Prostate gland (tissue), 2 donors: ENCODE data around the gene TNP2.

ENCODE experiments used
- POLR2A ChIP-seq: fragments of 450-650 bp; IDR thresholded peaks from one replicate; pipeline ENCODE4 v1.6.1; 2016; ENCODE audit warnings: antibody characterized with exemption, mild to moderate bottlenecking
- TF ChIP-seq, protein P1 (sequence below), 4 experiments: fragments of 200-600 bp in 2 of 4; fragments of 450-650 bp in 2 of 4; sonication (generic) in 2 of 4; IDR thresholded peaks; 1 replicate in 3 of 4; 2 replicates in 1 of 4; pipeline ENCODE4 v1.5.1; 2016 to 2019; ENCODE audit warnings: antibody characterized with exemption in 4 of 4, mild to moderate bottlenecking in 2 of 4, moderate library complexity in 2 of 4

- no peak for TF ChIP-seq POLR2A
- TF ChIP-seq, protein P1, sequence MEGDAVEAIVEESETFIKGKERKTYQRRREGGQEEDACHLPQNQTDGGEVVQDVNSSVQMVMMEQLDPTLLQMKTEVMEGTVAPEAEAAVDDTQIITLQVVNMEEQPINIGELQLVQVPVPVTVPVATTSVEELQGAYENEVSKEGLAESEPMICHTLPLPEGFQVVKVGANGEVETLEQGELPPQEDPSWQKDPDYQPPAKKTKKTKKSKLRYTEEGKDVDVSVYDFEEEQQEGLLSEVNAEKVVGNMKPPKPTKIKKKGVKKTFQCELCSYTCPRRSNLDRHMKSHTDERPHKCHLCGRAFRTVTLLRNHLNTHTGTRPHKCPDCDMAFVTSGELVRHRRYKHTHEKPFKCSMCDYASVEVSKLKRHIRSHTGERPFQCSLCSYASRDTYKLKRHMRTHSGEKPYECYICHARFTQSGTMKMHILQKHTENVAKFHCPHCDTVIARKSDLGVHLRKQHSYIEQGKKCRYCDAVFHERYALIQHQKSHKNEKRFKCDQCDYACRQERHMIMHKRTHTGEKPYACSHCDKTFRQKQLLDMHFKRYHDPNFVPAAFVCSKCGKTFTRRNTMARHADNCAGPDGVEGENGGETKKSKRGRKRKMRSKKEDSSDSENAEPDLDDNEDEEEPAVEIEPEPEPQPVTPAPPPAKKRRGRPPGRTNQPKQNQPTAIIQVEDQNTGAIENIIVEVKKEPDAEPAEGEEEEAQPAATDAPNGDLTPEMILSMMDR (IDR thresholded peaks at IDR 0.05): no peak
These were observed 14.7 kb upstream of the TNP2 start for GRCh38 chr16:11283820-11284248.
